ENCODE measurements around the gene GHSR.
A peak's percentile ranks its signal among the peaks of the same experiment; 100 is the strongest.
"Not testable (repeated sequence)": the region's sequence is repeated elsewhere in the genome, so short reads cannot be mapped to it uniquely, and the experiment has no call there.

GHSR gene

GRCh38 chr3:172447611-172448579 lies at the start of gene GHSR:
GHSR (minus strand) TSS chr3:172448456; CDS start chr3:172448413, 43 bp downstream.
- no peak for DNase-seq (ENCODE audit: low spot score)

GRCh38 chr3:172490198-172490669 lies 42.0 kb upstream of the GHSR start:
- not testable (repeated sequence) for DNase-seq (ENCODE audit: low spot score)

GRCh38 chr3:172478116-172478515 lies 29.9 kb upstream of the GHSR start:
- DNase-seq (ENCODE audit: low spot score): no peak

DNA sequence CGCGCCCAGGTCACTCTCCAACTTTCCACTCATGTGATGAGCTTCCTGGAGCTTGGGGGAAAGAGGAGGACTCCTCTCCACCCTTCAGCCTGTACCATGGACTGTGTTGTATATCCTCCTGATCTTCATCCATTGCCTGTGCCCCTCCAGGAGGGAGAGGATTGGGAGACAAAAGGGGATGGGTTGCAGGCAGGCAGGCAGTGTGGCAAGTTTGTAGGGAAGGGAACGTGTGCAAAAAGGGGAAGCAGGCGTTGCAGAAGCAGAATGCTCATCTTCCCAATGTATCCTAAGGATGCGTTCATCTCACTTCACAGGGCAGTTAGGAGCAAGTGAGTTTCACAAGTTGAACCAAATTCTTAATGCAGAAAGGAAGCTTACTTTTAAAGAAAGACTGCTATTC lies 28.1 kb upstream of the GHSR start:
- DNase-seq (ENCODE audit: low spot score): no peak

- DNase-seq (ENCODE audit: low spot score): no peak
These were observed 27.4 kb upstream of the GHSR start for GRCh38 chr3:172475703-172476102.

GRCh38 chr3:172471903-172472302 lies 23.6 kb upstream of the GHSR start:
- DNase-seq (ENCODE audit: low spot score): no peak

- DNase-seq (ENCODE audit: low spot score): no peak
These were observed 22.3 kb upstream of the GHSR start for GRCh38 chr3:172470588-172470987.

DNA sequence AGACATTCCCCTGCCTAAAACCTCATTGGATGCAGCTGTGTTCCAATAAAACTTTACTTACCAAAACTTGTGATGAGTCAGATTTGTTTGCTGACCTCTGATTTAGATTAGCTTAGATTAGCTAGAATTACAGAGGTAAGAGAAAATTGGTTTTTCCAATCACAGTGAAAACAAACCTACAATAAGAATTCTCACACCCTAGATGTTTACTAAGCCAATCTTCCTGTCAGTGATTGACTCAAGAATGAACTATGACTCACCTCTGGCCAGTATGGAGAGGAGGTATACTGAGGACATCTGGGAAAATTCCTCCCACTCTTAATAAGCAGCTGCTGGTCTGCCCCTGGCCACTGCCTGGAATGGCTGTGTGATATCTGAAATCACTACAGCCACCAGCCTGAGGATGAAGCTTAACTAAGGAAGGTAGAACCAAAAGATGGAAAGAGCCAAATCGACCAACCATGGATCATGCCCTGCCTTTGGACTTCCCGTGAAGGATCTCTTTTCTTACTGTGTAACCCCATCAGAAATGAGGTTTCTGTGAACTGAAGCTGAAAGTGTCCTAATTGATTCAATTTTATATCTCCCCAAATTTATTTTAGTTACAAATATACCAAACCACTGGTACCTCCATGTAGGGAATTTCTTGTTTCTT lies 19.0 kb upstream of the GHSR start:
- DNase-seq (ENCODE audit: low spot score): no peak

DNA sequence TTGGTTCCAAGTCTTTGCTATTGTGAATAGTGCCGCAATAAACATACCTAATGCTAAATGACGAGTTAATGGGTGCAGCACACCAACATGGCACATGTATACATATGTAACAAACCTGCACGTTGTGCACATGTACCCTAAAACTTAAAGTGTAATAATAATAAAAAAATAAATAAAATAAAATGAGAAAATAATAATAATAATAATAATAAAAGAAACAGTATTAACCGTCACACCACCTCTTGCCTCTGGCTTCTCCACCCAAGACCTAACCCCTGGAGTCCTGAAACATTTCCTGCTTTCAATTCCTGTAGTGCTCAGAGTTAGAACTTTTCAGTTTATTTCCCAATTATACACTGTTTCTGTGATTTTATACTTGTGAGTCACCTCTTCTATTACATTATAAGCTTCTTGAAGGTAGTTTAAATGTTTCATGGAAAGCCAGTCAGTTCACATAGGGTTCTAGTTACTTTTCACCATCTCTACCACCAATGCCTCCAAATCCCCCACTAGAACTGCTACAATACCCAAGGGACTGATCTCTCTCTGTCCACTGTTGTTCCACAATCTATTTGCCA lies 18.4 kb upstream of the GHSR start:
- no peak for DNase-seq (ENCODE audit: low spot score)

GRCh38 chr3:172465281-172465680 lies 17.0 kb upstream of the GHSR start:
- no peak for DNase-seq (ENCODE audit: low spot score)

DNA sequence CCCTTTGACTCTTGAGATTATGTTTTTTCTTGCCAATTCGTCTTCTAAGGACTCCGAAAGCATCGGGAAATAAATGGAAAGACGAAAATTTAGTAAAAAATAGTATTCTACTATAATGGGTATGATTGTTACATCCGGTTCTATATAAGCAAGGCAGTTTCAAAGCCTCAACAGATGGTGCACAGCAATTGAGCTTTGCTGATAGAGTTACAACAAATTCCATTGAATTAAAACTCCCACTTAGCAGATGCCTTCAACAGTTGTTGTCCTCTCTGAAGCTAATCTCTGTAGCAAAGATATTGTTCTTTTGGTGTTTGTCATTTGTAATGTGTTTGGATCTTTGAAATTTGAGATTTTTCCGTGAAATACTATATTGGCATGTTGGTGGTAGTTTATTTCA lies 16.1 kb upstream of the GHSR start:
- no peak for DNase-seq (ENCODE audit: low spot score)

DNA sequence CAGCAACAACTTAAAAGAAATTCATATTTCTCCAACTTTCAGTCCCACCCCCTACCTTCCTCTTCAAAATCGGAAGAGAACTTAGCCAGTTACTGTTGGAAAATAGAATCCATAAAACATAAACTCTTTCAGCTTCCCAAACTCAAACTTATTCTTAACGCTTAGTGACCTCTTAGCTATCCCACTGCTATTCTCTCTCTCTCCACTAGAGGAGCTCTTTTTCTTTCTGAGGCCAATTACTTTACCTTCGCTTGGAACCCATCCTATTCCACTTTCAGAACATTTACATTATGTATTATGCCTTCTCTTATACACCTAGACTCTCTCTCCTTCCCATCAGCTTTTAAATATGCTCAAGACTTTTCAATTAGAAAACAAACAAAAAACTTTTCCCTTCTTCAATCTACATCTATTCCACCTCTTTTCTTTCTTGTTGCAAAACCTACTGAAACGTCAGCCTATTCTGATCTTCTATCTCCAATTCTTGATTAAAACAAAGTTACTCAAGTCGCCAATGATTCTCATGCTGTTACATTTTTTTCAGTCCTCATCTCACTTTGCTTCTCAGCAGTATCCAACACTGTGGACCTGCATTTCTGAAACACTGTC lies 13.4 kb upstream of the GHSR start:
- no peak for DNase-seq (ENCODE audit: low spot score)

DNA sequence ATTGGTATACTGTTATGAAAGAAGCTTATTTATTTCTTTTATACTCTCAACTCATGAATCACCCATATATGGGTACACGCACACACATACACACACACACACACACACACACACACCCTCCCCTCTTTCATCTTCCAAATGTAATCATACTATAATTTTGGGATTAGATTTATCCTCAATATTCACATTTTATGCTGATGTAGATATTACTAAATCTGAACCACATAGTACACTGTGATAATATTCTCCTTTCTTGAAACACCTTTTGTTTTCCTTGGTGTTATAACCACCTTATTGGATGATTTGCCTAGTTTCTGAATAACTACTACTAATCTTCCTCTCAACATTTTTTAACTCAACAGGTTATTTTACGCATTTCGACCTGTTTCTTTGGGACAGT lies 8.1 kb upstream of the GHSR start:
- DNase-seq (ENCODE audit: low spot score): no peak

DNA sequence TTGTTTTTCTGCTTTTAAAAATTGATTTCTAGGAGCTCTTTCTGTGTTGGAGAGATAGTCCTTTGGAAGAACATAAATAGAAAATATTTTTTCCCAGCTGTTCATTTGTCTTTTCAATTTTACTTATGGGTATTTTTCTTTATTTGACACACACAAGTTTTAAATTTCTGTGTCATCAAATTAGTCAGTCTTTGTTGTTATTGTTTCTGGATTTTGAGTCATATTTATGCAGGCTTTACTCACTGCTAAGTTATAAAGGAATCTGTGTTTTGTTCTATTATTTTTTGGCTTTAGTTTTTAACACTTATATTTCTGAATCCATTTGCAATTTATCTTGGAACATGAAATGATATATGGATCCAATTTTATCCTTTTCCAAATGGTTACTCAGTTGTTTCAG lies 5.9 kb upstream of the GHSR start:
- no peak for DNase-seq (ENCODE audit: low spot score)

GRCh38 chr3:172449466-172450149 lies 1.4 kb upstream of the GHSR start:
- peak; percentile 68 for DNase-seq (ENCODE audit: low spot score)

- no peak for DNase-seq (ENCODE audit: low spot score)
These were observed 607 bp upstream of the GHSR start for GRCh38 chr3:172448661-172449465.

- no peak for DNase-seq (ENCODE audit: low spot score)
These were observed 2.1 kb downstream of the GHSR start for GRCh38 chr3:172446198-172446597.

GRCh38 chr3:172444821-172445220 lies 3.4 kb downstream of the GHSR start:
- no peak for DNase-seq (ENCODE audit: low spot score)

DNA sequence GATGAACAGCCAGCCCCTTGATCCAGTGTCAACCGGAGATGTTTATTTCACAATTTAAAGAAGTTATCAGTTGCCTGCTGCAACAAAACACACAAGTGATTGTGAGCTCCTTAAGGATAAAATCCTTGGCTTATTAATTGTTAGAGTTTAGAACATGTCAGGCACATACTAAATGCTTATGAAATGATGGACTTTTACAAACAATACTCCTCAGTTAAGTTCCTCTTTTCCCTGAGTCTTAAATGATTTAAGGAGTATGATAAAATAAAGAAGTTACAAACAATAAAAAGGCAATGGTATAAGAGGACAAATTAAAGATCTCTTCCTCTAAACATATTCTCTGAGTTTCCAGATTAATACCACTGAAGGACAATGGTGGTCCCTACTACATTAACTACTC lies 5.7 kb downstream of the GHSR start:
- no peak for DNase-seq (ENCODE audit: low spot score)

- DNase-seq (ENCODE audit: low spot score): no peak
These were observed 6.7 kb downstream of the GHSR start for GRCh38 chr3:172441581-172441980.

DNA sequence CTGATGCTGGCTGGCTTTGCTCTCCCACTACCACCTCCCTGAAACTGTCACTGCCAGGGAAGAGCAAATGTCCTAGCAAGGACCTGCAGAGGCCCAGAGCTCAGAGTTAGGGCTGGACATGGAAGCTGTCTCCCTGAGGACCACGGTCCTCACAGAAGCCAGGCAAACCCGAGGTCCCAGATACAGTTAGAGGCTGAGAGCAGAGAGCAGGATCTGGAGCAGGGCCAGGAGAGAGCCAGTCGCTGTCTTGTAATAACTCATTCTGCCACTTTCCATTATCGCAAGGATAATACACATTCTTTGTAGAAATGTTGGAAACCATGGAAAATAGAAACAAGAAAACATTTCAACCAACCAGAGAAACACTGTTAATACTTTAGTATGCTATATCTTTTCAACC lies 10.1 kb downstream of the GHSR start:
- no peak for DNase-seq (ENCODE audit: low spot score)

Measured in left forelimb (tissue), 1 donor.